Activated gamma-delta T cell treated with anti-CD3 and anti-CD28 coated beads, Interleukin-2, amount 50 U/mL, for 16 hours (primary cell): ENCODE measurements around the gene ZMYND11.
"Not testable (repeated sequence)": the region's sequence is repeated elsewhere in the genome, so short reads cannot be mapped to it uniquely, and the experiment has no call there.

Experiments
- DNase-seq: peaks from one replicate; pipeline ENCODE4 v3.0.0-alpha.2; 2020; ENCODE audit warnings: low read depth

ZMYND11 gene

DNA sequence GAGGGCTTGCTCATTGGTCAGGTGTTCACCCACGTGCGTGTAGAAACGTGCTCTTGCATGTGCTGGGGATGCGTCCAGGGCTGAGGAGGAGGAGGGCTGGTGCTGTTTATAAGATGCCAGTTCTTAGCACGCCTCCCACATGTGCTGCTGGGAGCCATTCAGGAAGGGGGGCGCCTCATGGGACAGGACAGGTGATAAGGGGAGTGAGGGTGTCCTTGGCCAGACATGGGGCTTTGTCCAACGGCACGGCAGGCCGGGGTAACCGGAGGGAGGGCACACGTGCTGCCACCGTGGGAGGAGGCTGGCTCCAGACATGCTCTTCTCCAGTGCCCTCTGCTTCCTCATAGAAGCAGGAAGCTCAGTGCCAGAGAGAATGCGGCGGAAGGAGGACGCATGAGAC, 150.0 kb downstream of the ZMYND11 start:
- no peak for DNase-seq

DNA sequence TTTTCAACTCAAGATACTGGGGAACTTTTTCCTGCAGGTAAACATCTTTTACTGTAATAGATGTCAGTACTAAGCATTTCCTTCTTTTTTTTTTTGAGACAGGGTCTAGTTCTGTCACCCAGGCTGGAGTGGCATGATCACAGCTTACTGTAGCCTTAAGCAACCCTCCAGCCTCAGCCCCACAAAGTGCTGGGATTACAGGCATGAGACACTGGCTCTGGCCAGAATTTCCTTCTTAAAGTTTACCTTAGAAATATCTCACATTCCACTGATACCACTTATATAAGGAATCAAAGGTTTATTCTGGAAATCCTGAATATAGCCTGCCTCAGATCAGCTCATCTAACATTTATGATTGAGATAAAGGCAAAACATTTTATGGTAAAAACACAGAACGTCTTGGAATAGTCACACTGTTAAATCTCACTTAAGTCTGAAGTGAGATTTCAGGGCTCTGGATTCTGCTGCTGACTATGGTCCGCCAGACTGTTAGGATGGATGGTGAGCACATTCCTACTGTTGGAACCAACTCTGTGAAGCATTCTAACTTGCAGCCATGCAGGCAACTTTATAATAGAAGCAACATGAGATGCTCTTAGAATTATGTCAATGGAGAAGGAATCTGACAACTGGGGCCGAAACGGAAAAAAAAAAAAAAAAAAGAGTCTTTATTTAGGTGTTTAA, 151.9 kb downstream of the ZMYND11 start:
- DNase-seq: no peak

GRCh38 chr10:287814-288213, 152.6 kb downstream of the ZMYND11 start:
- no peak for DNase-seq

- DNase-seq: no peak
These were observed 153.3 kb downstream of the ZMYND11 start for GRCh38 chr10:288316-289200.

- DNase-seq: no peak
These were observed 154.3 kb downstream of the ZMYND11 start for GRCh38 chr10:289581-289980.

DNA sequence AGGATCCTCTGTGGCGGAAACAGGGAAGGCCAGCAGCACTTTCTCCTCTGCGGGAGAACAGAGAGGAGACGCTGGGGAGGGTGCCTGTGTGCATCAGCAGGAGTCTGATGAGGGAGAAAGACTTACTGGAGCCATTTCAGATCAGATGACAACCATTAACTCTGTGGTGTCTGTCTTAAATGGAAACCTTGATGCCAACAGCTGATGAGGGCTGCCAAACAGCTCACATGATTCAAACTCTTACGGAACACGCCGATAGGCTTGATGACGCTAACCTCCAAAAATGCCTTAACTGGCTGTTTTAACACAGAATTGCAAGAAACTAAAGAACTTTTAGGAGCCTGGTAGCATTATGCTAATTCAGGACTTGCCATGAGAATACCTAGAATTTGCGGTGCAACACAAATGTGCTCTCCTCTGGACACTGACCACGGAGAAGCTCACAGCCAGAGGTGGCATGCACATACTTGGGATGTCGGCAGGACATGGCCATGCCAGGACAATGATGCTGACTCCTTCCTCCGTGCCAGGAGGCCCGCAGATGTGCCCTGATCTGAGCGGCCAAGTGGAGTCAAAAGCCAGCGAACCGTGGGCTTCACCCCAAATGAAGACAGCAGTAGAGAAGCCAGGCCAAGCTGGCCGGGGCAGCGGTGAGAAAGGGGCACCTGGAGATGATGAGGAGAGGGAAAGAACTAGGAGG, 154.9 kb downstream of the ZMYND11 start:
- no peak for DNase-seq

- no peak for DNase-seq
These were observed 158.4 kb downstream of the ZMYND11 start for GRCh38 chr10:293636-294035.

GRCh38 chr10:297567-297966, 162.3 kb downstream of the ZMYND11 start:
- DNase-seq: no peak

DNA sequence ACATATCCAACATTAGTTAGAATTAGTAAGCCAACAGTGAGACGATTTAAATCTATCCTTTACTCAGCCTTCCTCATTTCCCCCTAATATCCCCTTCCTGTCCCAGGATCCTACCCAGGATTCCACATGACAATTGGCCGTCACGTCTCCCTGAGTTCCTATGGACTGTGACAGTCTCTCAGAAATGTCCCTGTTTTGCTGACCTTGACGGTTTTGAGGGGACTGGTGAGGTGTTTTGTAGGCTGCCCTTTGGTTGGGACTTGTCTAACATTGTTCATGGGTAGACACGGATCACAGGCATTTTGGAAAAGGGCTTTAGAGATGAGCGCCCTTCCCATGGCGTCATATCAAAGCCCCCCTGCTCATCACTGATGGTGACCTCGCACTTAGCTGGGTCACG, 162.8 kb downstream of the ZMYND11 start:
- no peak for DNase-seq

DNA sequence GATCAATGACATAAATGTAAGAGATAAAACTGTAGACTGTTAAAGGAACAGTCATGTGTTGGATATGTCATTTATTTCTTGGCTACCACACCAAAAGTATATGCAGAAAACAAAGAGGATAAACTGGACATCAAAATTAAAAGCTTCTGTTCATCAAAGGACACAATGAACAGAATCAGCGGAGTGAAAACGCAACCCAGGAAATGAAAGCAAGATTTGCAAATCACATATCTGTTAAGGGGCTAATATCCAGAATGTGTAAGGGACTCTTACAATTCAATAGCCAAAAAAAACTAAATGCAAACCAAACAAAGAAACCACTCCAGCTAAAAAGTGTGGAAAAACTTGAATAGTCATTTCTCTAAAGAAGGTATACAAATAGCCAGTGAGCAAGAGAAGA, 164.3 kb downstream of the ZMYND11 start:
- DNase-seq: no peak

DNA sequence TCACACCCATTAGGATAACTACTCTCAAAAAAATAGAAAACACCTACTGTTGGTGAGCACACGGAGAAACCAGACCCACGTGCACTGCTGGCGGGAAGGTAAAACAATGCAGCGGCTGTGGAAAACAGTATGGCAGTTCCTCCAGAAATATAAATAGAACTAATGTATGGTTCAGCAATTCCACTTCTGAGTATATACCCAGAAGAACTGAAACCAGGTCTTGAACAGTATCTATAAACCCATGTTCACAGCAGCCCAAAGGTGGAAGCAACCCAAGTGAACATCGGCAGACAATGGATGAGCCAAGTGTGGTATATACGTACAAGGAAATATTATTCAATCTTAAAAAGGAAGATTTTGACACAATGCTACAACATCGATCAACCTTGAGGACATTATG, 164.7 kb downstream of the ZMYND11 start:
- no peak for DNase-seq

GRCh38 chr10:300580-300979, 165.3 kb downstream of the ZMYND11 start:
- DNase-seq: not testable (repeated sequence)

- DNase-seq: no peak
These were observed 166.3 kb downstream of the ZMYND11 start for GRCh38 chr10:301536-301935.
